HCT116 (cell line): Measurements from ENCODE around the gene GABBR2. TPM values are rescaled to one million over a fixed set of nuclear protein-coding genes. Genes with fewer than 3 reads are reported as not detected.

ENCODE experiments used
- ATAC-seq: fragments of 200-7000 bp; cut with Tn5 transposase; 2 replicates; pipeline ENCODE4 v1.9.1; 2020; ENCODE audit warnings: mild to moderate bottlenecking, moderate library complexity
- BruUV-seq: library from RNA; stranded (reverse); fragments of 400-500 nt; replicated peaks from 2 replicates; lab custom pipeline; 2021; lab: Mats Ljungman, UMichigan
- CTCF ChIA-PET: fragments of 300-600 bp; sonication (Branson Sonifier 250); formaldehyde crosslinking; loops from one replicate; lab custom pipeline; 2021; ENCODE audit warnings: antibody characterized with exemption; lab: Charles Lee
- POLR2A ChIA-PET: fragments of 300-600, 350-600 bp; sonication (Branson Sonifier 250); formaldehyde crosslinking; loops from one replicate; lab custom pipeline; 2021; ENCODE audit warnings: antibody characterized with exemption; lab: Charles Lee
- RAD21 ChIA-PET, 2 experiments: fragments of 300-600 bp; sonication (Branson Sonifier 250); formaldehyde crosslinking; loops; one replicate each; lab custom pipeline; 2023; ENCODE audit warnings: low total read pairs in 2 of 2; ENCODE audit not compliant: uncharacterized antibody in 2 of 2, unreplicated experiment in 2 of 2, low non-redundant PET in 1 of 2; lab: Charles Lee
- DNase-seq: peaks from one replicate; pipeline ENCODE4 v3.0.0-alpha.2; 2010; ENCODE audit warnings: low read depth, low spot score
- H2AFZ ChIP-seq: fragments of 200-600 bp; shearing (Covaris generic), sonication (generic); 2 replicates; pipeline ENCODE4 v1.6.1; 2017; ENCODE audit warnings: low read depth, mixed run types, mixed read lengths, antibody characterized with exemption, low read length; ENCODE audit not compliant: poor library complexity, severe bottlenecking
- H3K27ac ChIP-seq: 2 replicates; pipeline ENCODE4 v1.5.1; 2012; ENCODE audit warnings: low read depth, low read length
- H3K27me3 ChIP-seq: fragments of 200-600 bp; sonication (generic); 2 replicates; pipeline ENCODE4 v1.6.1; 2016; ENCODE audit warnings: mixed run types, low read length, mixed read lengths; ENCODE audit not compliant: insufficient read depth
- H3K36me3 ChIP-seq, 2 experiments: fragments of 200-500 bp in 1 of 2; fragments of 200-600 bp in 1 of 2; sonication (Bioruptor generic) in 1 of 2; sonication (generic) in 1 of 2; 2 replicates each; pipeline versions ENCODE4 v1.5.1 to v1.6.1; 2014 to 2016; ENCODE audit warnings: low read length in 2 of 2, inconsistent platforms in 1 of 2, mixed read lengths in 1 of 2, mixed run types in 1 of 2; ENCODE audit not compliant: insufficient read depth in 2 of 2, control insufficient read depth in 1 of 2
- H3K4me1 ChIP-seq, 2 experiments: fragments of 200-600 bp in 1 of 2; sonication (generic) in 1 of 2; 2 replicates each; pipeline versions ENCODE4 v1.5.1 to v1.6.1; 2012 to 2017; ENCODE audit warnings: low read length in 2 of 2, inconsistent platforms in 1 of 2, mild to moderate bottlenecking in 1 of 2, mixed read lengths in 1 of 2, mixed run types in 1 of 2, moderate library complexity in 1 of 2; ENCODE audit not compliant: insufficient read depth in 2 of 2, control insufficient read depth in 1 of 2
- H3K4me2 ChIP-seq: fragments of 200-600 bp; sonication (generic); 2 replicates; pipeline ENCODE4 v1.6.1; 2017; ENCODE audit warnings: mixed run types, low read length, mixed read lengths
- H3K4me3 ChIP-seq, 2 experiments: fragments of 200-600 bp in 1 of 2; sonication (generic) in 1 of 2; replicated peaks in 1 of 2; 2 replicates each; pipeline ENCODE4 v1.5.1; 2011 to 2016; ENCODE audit warnings: low read length in 2 of 2, control low read depth in 1 of 2, low read depth in 1 of 2, mild to moderate bottlenecking in 1 of 2, mixed read lengths in 1 of 2, mixed run types in 1 of 2
- H3K79me2 ChIP-seq: fragments of 200-600 bp; sonication (generic); 2 replicates; pipeline ENCODE4 v1.6.1; 2017; ENCODE audit warnings: mild to moderate bottlenecking, mixed run types, low read length, moderate library complexity, mixed read lengths; ENCODE audit not compliant: insufficient read depth
- H3K9ac ChIP-seq: fragments of 200-600 bp; sonication (generic); 2 replicates; pipeline ENCODE4 v1.6.1; 2016; ENCODE audit warnings: low read length, mixed read lengths
- H3K9me2 ChIP-seq: fragments of 200-600 bp; sonication (generic), shearing (Covaris generic); 2 replicates; pipeline ENCODE4 v1.6.1; 2017; ENCODE audit warnings: mixed run types, mild to moderate bottlenecking, moderate library complexity; ENCODE audit not compliant: insufficient read depth
- H3K9me3 ChIP-seq, 2 experiments: fragments of 200-500 bp in 1 of 2; fragments of 200-600 bp in 1 of 2; sonication (Bioruptor generic) in 1 of 2; sonication (generic) in 1 of 2; 2 replicates each; pipeline ENCODE4 v1.6.1; 2014 to 2017; ENCODE audit warnings: low read length in 2 of 2, mixed read lengths in 2 of 2, inconsistent platforms in 1 of 2, low read depth in 1 of 2, mild to moderate bottlenecking in 1 of 2, mixed run types in 1 of 2, moderate library complexity in 1 of 2; ENCODE audit not compliant: control insufficient read depth in 1 of 2, insufficient read depth in 1 of 2
- H4K20me1 ChIP-seq: fragments of 200-600 bp; sonication (generic), shearing (Covaris generic); 2 replicates; pipeline ENCODE4 v1.6.1; 2017; ENCODE audit warnings: mixed run types, mild to moderate bottlenecking, moderate library complexity; ENCODE audit not compliant: insufficient read depth
- CBX3 ChIP-seq: IDR thresholded peaks from 2 replicates; pipeline ENCODE4 v1.6.1; 2012; ENCODE audit warnings: low read depth
- CEBPB ChIP-seq: IDR thresholded peaks from 2 replicates; pipeline ENCODE4 v1.6.1; 2012; ENCODE audit warnings: low read depth
- EGR1 ChIP-seq: IDR thresholded peaks from 2 replicates; pipeline ENCODE4 v1.6.1; 2012; ENCODE audit warnings: low read depth
- ELF1 ChIP-seq: IDR thresholded peaks from 2 replicates; pipeline ENCODE4 v1.6.1; 2012; ENCODE audit warnings: low read depth, borderline replicate concordance
- EZH2phosphoT487 ChIP-seq: fragments of 200-600 bp; IDR thresholded peaks from 2 replicates; pipeline ENCODE4 v1.6.1; 2018; ENCODE audit warnings: antibody characterized with exemption, borderline replicate concordance
- FOSL1 ChIP-seq: IDR thresholded peaks from 2 replicates; pipeline ENCODE4 v1.6.1; 2012; ENCODE audit warnings: low read depth
- POLR2A ChIP-seq: IDR thresholded peaks from 2 replicates; pipeline ENCODE4 v1.7.0; 2011; ENCODE audit warnings: borderline replicate concordance; ENCODE audit not compliant: insufficient read depth, insufficient read length; ENCODE audit errors: extremely low read depth
- POLR2AphosphoS5 ChIP-seq: IDR thresholded peaks from 2 replicates; pipeline ENCODE4 v1.6.1; 2011; ENCODE audit warnings: mild to moderate bottlenecking, low read depth, low read length, moderate library complexity
- SP1 ChIP-seq: IDR thresholded peaks from 2 replicates; pipeline ENCODE4 v1.6.1; 2012; ENCODE audit warnings: low read depth
- SRF ChIP-seq: IDR thresholded peaks from 2 replicates; pipeline ENCODE4 v1.6.1; 2012; ENCODE audit warnings: low read depth
- ZNF274 ChIP-seq: fragments of 200-500 bp; sonication (Bioruptor generic); IDR thresholded peaks from 2 replicates; pipeline ENCODE4 v1.6.1; 2014; ENCODE audit warnings: mild to moderate bottlenecking, low read depth, low read length, inconsistent platforms
- intact Hi-C: fragments of 100-400 bp; cut with micrococcal nuclease; formaldehyde crosslinking; loops from 2 replicates; pipeline ENCODE4 v1.10.0; 2022
- total RNA-seq: library from RNA; stranded (reverse); gene quantifications from one replicate; pipeline ENCODE4 v1.2.1, GENCODE V29; 2021; ENCODE audit not compliant: unreplicated experiment
- TF ChIP-seq, protein P1 (sequence below): IDR thresholded peaks from 2 replicates; pipeline ENCODE4 v1.6.1; 2012
- TF ChIP-seq, protein P2 (sequence below): IDR thresholded peaks from 2 replicates; pipeline ENCODE4 v1.6.1; 2012
- TF ChIP-seq, protein P3 (sequence below): IDR thresholded peaks from 2 replicates; pipeline ENCODE4 v1.6.1; 2011; ENCODE audit warnings: mild to moderate bottlenecking, low read length, moderate library complexity; ENCODE audit not compliant: insufficient replicate concordance; ENCODE audit errors: extremely low read depth

The GABBR2 gene
- total RNA-seq, 1 experiment from 2014 or later: 0.15 TPM

- Histone ChIP-seq H3K27me3 (peaks cover 5% of the 10 kb centered on the region; the same call in 1 of the 2 replicates), H2AFZ (no peak overlapping the region), H3K9ac (no peak overlapping the region), H4K20me1 (no peaks in the 10 kb centered on the region), H3K4me1 (peaks cover 0 to 6% of the 10 kb centered on the region in 2 experiments; a peak in 2 of 4 replicates), H3K27ac (no peak overlapping the region), H3K9me2 (no peaks in the 10 kb centered on the region), H3K36me3 (no peaks in the 10 kb centered on the region), H3K4me2 (no peak overlapping the region), H3K79me2 (no peaks in the 10 kb centered on the region), H3K4me3 (no peak overlapping the region), H3K9me3 (no peaks in the 10 kb centered on the region)
- no peak for DNase-seq
- ChIA-PET POLR2A (no interaction called here), CTCF (no interaction called here), RAD21 (no interaction called here)
- intact Hi-C loops: no loop called here
- ATAC-seq: no peak
- BruUV-seq: no TSS peak
- TF ChIP-seq SP1 (no peak), FOSL1 (no peak), ELF1 (no peak), POLR2A (no peak), POLR2AphosphoS5 (no peak), ZNF274 (no peak), CEBPB (no peak), EGR1 (no peak), CBX3 (no peak), EZH2phosphoT487 (no peak), SRF (no peak)
- TF ChIP-seq, protein P1, sequence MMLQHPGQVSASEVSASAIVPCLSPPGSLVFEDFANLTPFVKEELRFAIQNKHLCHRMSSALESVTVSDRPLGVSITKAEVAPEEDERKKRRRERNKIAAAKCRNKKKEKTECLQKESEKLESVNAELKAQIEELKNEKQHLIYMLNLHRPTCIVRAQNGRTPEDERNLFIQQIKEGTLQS: no peak
- TF ChIP-seq, protein P2, sequence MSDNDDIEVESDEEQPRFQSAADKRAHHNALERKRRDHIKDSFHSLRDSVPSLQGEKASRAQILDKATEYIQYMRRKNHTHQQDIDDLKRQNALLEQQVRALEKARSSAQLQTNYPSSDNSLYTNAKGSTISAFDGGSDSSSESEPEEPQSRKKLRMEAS: no peak
- TF ChIP-seq, protein P3, sequence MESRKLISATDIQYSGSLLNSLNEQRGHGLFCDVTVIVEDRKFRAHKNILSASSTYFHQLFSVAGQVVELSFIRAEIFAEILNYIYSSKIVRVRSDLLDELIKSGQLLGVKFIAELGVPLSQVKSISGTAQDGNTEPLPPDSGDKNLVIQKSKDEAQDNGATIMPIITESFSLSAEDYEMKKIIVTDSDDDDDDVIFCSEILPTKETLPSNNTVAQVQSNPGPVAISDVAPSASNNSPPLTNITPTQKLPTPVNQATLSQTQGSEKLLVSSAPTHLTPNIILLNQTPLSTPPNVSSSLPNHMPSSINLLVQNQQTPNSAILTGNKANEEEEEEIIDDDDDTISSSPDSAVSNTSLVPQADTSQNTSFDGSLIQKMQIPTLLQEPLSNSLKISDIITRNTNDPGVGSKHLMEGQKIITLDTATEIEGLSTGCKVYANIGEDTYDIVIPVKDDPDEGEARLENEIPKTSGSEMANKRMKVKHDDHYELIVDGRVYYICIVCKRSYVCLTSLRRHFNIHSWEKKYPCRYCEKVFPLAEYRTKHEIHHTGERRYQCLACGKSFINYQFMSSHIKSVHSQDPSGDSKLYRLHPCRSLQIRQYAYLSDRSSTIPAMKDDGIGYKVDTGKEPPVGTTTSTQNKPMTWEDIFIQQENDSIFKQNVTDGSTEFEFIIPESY: no peak
These were observed 208.3 kb downstream of the GABBR2 start for GRCh38 chr9:98500337-98500919.
